Breast epithelium (tissue), 4 donors: Measurements from ENCODE around the gene GALNT9. TPM values are rescaled to one million over a fixed set of nuclear protein-coding genes. Genes with fewer than 3 reads are reported as not detected.

Experiments used
- DNase-seq, 2 donors: peaks; one replicate each; pipeline ENCODE4 v3.0.0-alpha.2; 2019; ENCODE audit warnings: low spot score in 2 of 2
- H3K27ac ChIP-seq, 2 donors: fragments of 200-600 bp; sonication (generic) in 1 of 2; one replicate each; pipeline ENCODE4 v1.5.1; 2016 to 2019; ENCODE audit warnings: mild to moderate bottlenecking in 1 of 2
- H3K27me3 ChIP-seq, 2 donors: fragments of 200-600 bp; sonication (generic) in 1 of 2; one replicate each; pipeline versions ENCODE4 v1.5.1 to v1.6.0; 2017 to 2019; ENCODE audit warnings: control low read depth in 1 of 2, mild to moderate bottlenecking in 1 of 2
- H3K36me3 ChIP-seq: fragments of 200-600 bp; one replicate; pipeline ENCODE4 v1.5.1; 2019
- H3K4me1 ChIP-seq, 2 donors: fragments of 200-600 bp; sonication (generic); one replicate each; pipeline ENCODE4 v1.5.1; 2016 to 2019; ENCODE audit warnings: control low read depth in 1 of 2
- H3K4me3 ChIP-seq, 3 donors: fragments of 200-600 bp; sonication (generic); 1 replicate in 2 of 3; 2 replicates in 1 of 3; pipeline ENCODE4 v1.5.1; 2016 to 2019; ENCODE audit warnings: mild to moderate bottlenecking in 3 of 3, moderate library complexity in 2 of 3
- H3K9me3 ChIP-seq, 2 donors: fragments of 200-600 bp; sonication (generic) in 1 of 2; one replicate each; pipeline ENCODE4 v1.5.1; 2016 to 2019; ENCODE audit warnings: control low read depth in 1 of 2
- CTCF ChIP-seq, 3 donors: fragments of 450-650 bp; IDR thresholded peaks; one replicate each; pipeline ENCODE4 v1.5.1; 2016 to 2017; ENCODE audit warnings: antibody characterized with exemption in 3 of 3, mild to moderate bottlenecking in 3 of 3, moderate library complexity in 3 of 3
- POLR2A ChIP-seq: fragments of 450-650 bp; IDR thresholded peaks from one replicate; pipeline ENCODE4 v1.6.1; 2016; ENCODE audit warnings: antibody characterized with exemption, mild to moderate bottlenecking, moderate library complexity
- POLR2AphosphoS5 ChIP-seq, 3 donors: sonication (generic); formaldehyde crosslinking; IDR thresholded peaks; one replicate each; pipeline ENCODE4 v1.6.1; 2017; ENCODE audit warnings: antibody characterized with exemption in 3 of 3
- intact Hi-C: fragments of 100-400 bp; cut with DNase I; formaldehyde crosslinking; loops from one replicate; pipeline ENCODE4 v1.15.1; 2023; ENCODE audit warnings: low total_unique reads
- total RNA-seq, 3 donors: library from RNA; depleted of rRNA; stranded (reverse); fragments of >200 nt; gene quantifications; one replicate each; pipeline ENCODE4 v1.1.0, GENCODE V29; 2016

Gene GALNT9
- total RNA-seq, 3 donors from 2014 or later = 2.9 TPM; not detected in 2

- Histone ChIP-seq H3K4me1 (peaks cover 0 to 7% of the 10 kb centered on the region in 2 donors), H3K27ac (no peak overlapping the region), H3K36me3 (no peaks in the 10 kb centered on the region), H3K9me3 (no peaks in the 10 kb centered on the region), H3K27me3 (no peaks in the 10 kb centered on the region), H3K4me3 (no peak overlapping the region)
- DNase-seq = no peak
- intact Hi-C loops = loop anchor here (10.0 kb wide), 1 partner anchor 346 kb away; the partner anchor contains the start of gene FBRSL1
- TF ChIP-seq CTCF (IDR thresholded peaks at IDR 0.05) = no peak
Measured at GRCh38 chr12:132148368-132149045, 180.9 kb downstream of the GALNT9 start.

GRCh38 chr12:132147423-132148367 lies 181.7 kb downstream of the GALNT9 start:
- peaks cover 7 to 15% of the 10 kb centered on the region in 2 donors for H3K4me1 ChIP-seq
- no peak overlapping the region for H3K27ac ChIP-seq
- intact Hi-C loops = loop anchor here (10.0 kb wide), 1 partner anchor 347 kb away; the partner anchor contains the start of gene FBRSL1
- H3K9me3 ChIP-seq = no peaks in the 10 kb centered on the region
- no peak overlapping the region for H3K4me3 ChIP-seq
- H3K36me3 ChIP-seq = no peaks in the 10 kb centered on the region
- no peaks in the 10 kb centered on the region for H3K27me3 ChIP-seq
- no peak for TF ChIP-seq POLR2A
- TF ChIP-seq POLR2AphosphoS5 (IDR thresholded peaks at IDR 0.05) = no peak
- TF ChIP-seq CTCF (IDR thresholded peaks at IDR 0.05) = no peak
- DNase-seq = peak in 1 of 2 donors; percentile 47

GRCh38 chr12:132146772-132147422 lies 182.5 kb downstream of the GALNT9 start:
- Histone ChIP-seq H3K27me3 (no peaks in the 10 kb centered on the region), H3K4me1 (peaks cover 9 to 18% of the 10 kb centered on the region in 2 donors), H3K4me3 (no peak overlapping the region), H3K36me3 (no peaks in the 10 kb centered on the region), H3K27ac (no peak overlapping the region), H3K9me3 (no peaks in the 10 kb centered on the region)
- peak in 1 of 2 donors; percentile 38 for DNase-seq
- intact Hi-C loops = loop anchor here (10.0 kb wide), 1 partner anchor 348 kb away; the partner anchor contains the start of gene FBRSL1
- no peak for TF ChIP-seq CTCF (IDR thresholded peaks at IDR 0.05)
- TF ChIP-seq POLR2A = no peak
- no peak for TF ChIP-seq POLR2AphosphoS5 (IDR thresholded peaks at IDR 0.05)

Other genes starting within 250 kb of the GALNT9 start
- 10 to 100 TPM; 11.2 to 16.7 (median 16.4) TPM for gene DDX51, start 185.3 kb downstream of the GALNT9 start, total RNA-seq
- gene NOC4L, start 185.1 kb downstream of the GALNT9 start, total RNA-seq = 10 to 100 TPM; 10.1 to 14.3 (median 11.1) TPM
- gene FBRSL1, start 160.6 kb upstream of the GALNT9 start, total RNA-seq = 1 to 10 TPM; 3.5 to 9.8 (median 7.2) TPM